HepG2 (cell line): ENCODE data around the gene FASTK. TPM values are rescaled to one million over a fixed set of nuclear protein-coding genes. Genes with fewer than 3 reads are reported as not detected.

ENCODE experiments used
- ATAC-seq: fragments of 200-7000 bp; cut with Tn5 transposase; 3 replicates; pipeline ENCODE4 v1.9.1; 2020; ENCODE audit warnings: mild to moderate bottlenecking, moderate library complexity
- BruUV-seq: library from RNA; stranded (reverse); fragments of 400-500 nt; replicated peaks from 2 replicates; lab custom pipeline; 2021; lab: Mats Ljungman, UMichigan
- CTCF ChIA-PET: fragments of 300-600 bp; formaldehyde crosslinking; extraction: SDS; loops from one replicate; lab custom pipeline; 2021; ENCODE audit warnings: low total read pairs, inconsistent platforms, low intra/inter-chr PET ratio; lab: Yijun Ruan, JAX
- POLR2A ChIA-PET: fragments of 350-600 bp; sonication (Branson Sonifier 250); formaldehyde crosslinking; loops from one replicate; lab custom pipeline; 2020; ENCODE audit warnings: antibody characterized with exemption, inconsistent platforms; lab: Yijun Ruan, JAX
- DNase-seq: peaks from one replicate; pipeline ENCODE4 v3.0.0-alpha.2; 2015; ENCODE audit warnings: low spot score
- FAIRE-seq: peaks from 3 replicates; lab custom pipeline; 2011; peaks lifted over from hg19 to GRCh38; lab: Jason Lieb, UNC
- H2AFZ ChIP-seq: one replicate; pipeline ENCODE4 v1.6.1; 2011; ENCODE audit warnings: low read length, inconsistent platforms
- H3K27ac ChIP-seq: fragments of 300-600 bp; 3 replicates; pipeline ENCODE4 v1.8.0; 2011; ENCODE audit warnings: mixed run types, mild to moderate bottlenecking, mixed read lengths, low read length, inconsistent platforms; ENCODE audit not compliant: insufficient read depth; ENCODE audit errors: extremely low read length
- H3K27me3 ChIP-seq, 2 experiments: fragments of 200-600 bp in 1 of 2; 2 replicates in 1 of 2; 3 replicates in 1 of 2; pipeline versions ENCODE4 v1.6.0 to v1.8.0; 2011; ENCODE audit warnings: low read length in 2 of 2, mild to moderate bottlenecking in 2 of 2, moderate library complexity in 2 of 2, inconsistent platforms in 1 of 2; ENCODE audit not compliant: insufficient read depth in 2 of 2, control insufficient read depth in 1 of 2
- H3K36me3 ChIP-seq, 2 experiments: fragments of 200-600 bp in 1 of 2; replicated peaks in 1 of 2; 2 replicates in 1 of 2; 3 replicates in 1 of 2; pipeline versions ENCODE4 v1.5.1 to v1.8.0; 2011; ENCODE audit warnings: low read length in 2 of 2, inconsistent platforms in 1 of 2; ENCODE audit not compliant: insufficient read depth in 2 of 2, control insufficient read depth in 1 of 2
- H3K4me1 ChIP-seq: 2 replicates; pipeline ENCODE4 v1.5.1; 2012; ENCODE audit warnings: low read length, inconsistent platforms; ENCODE audit not compliant: insufficient read depth
- H3K4me2 ChIP-seq: 2 replicates; pipeline ENCODE4 v1.6.0; 2011; ENCODE audit warnings: low read depth, low read length, inconsistent platforms
- H3K4me3 ChIP-seq, 3 experiments: fragments of 200-600 bp in 1 of 3; sonication (generic), shearing (Covaris generic) in 1 of 3; replicated peaks in 1 of 3; 2 replicates each; pipeline ENCODE4 v1.5.1; 2011 to 2016; ENCODE audit warnings: low read length in 3 of 3, inconsistent platforms in 2 of 3, low read depth in 2 of 3, mild to moderate bottlenecking in 2 of 3, control low read depth in 1 of 3, mixed read lengths in 1 of 3; ENCODE audit not compliant: insufficient read depth in 1 of 3
- H3K79me2 ChIP-seq: one replicate; pipeline ENCODE4 v1.6.1; 2011; ENCODE audit warnings: low read length, inconsistent platforms; ENCODE audit not compliant: insufficient read depth
- H3K9ac ChIP-seq: 2 replicates; pipeline ENCODE4 v1.6.0; 2011; ENCODE audit warnings: mild to moderate bottlenecking, low read depth, low read length, inconsistent platforms; ENCODE audit not compliant: insufficient read depth
- H3K9me3 ChIP-seq: 2 replicates; pipeline ENCODE4 v1.5.1; 2012; ENCODE audit warnings: mild to moderate bottlenecking, low read length
- H4K20me1 ChIP-seq: 2 replicates; pipeline ENCODE4 v1.6.0; 2011; ENCODE audit warnings: inconsistent platforms, mild to moderate bottlenecking, low read length, moderate library complexity; ENCODE audit not compliant: insufficient read depth
- CBX2 ChIP-seq, 2 experiments: fragments of 200-600 bp in 1 of 2; sonication (generic); formaldehyde crosslinking in 1 of 2; IDR thresholded peaks; 2 replicates each; pipeline versions ENCODE4 v1.7.0 to v1.8.1; 2018 to 2022; ENCODE audit warnings: low read depth in 2 of 2, low read length in 1 of 2, mild to moderate bottlenecking in 1 of 2, missing genetic modification reagents in 1 of 2
- CCDC6 ChIP-seq: sonication (generic); formaldehyde crosslinking; IDR thresholded peaks from 2 replicates; pipeline ENCODE4 v1.8.1; 2022; ENCODE audit warnings: mild to moderate bottlenecking, missing genetic modification reagents, moderate library complexity
- FOXA1 ChIP-seq, 2 experiments: fragments of 450-650 bp in 1 of 2; sonication (generic) in 1 of 2; formaldehyde crosslinking in 1 of 2; IDR thresholded peaks; 2 replicates each; pipeline versions ENCODE4 v1.4.0 to v1.6.1; 2016 to 2020; ENCODE audit warnings: missing genetic modification reagents in 1 of 2
- MBD4 ChIP-seq: IDR thresholded peaks from 2 replicates; pipeline ENCODE4 v1.6.1; 2012; ENCODE audit warnings: low read length, inconsistent platforms, borderline replicate concordance
- PAF1 ChIP-seq: IDR thresholded peaks from 2 replicates; pipeline ENCODE4 v1.6.1; 2016; ENCODE audit warnings: missing genetic modification reagents, missing compliant biosample characterization
- SATB2 ChIP-seq: sonication (generic); formaldehyde crosslinking; IDR thresholded peaks from 2 replicates; pipeline ENCODE4 v1.5.0; 2020; ENCODE audit warnings: missing genetic modification reagents
- SMARCE1 ChIP-seq: fragments of 450-650 bp; IDR thresholded peaks from 2 replicates; pipeline ENCODE4 v1.6.1; 2017; ENCODE audit warnings: borderline replicate concordance
- TEF ChIP-seq: sonication (generic); formaldehyde crosslinking; IDR thresholded peaks from 2 replicates; pipeline ENCODE4 v1.5.0; 2020; ENCODE audit warnings: missing genetic modification reagents
- ZBTB14 ChIP-seq: sonication (generic); formaldehyde crosslinking; IDR thresholded peaks from 2 replicates; pipeline ENCODE4 v1.4.0; 2020; ENCODE audit warnings: missing genetic modification reagents
- ZBTB38 ChIP-seq: sonication (generic); formaldehyde crosslinking; IDR thresholded peaks from 2 replicates; pipeline ENCODE4 v1.5.1; 2020; ENCODE audit warnings: mild to moderate bottlenecking, missing genetic modification reagents
- ZMAT3 ChIP-seq: sonication (generic); formaldehyde crosslinking; conservative IDR thresholded peaks from 2 replicates; pipeline ENCODE4 v1.7.0; 2021; ENCODE audit warnings: missing genetic modification reagents
- ZNF232 ChIP-seq: sonication (generic); formaldehyde crosslinking; IDR thresholded peaks from 2 replicates; pipeline ENCODE4 v1.4.0; 2020; ENCODE audit warnings: missing genetic modification reagents, borderline replicate concordance
- ZNF256 ChIP-seq: sonication (generic); formaldehyde crosslinking; conservative IDR thresholded peaks from 2 replicates; pipeline ENCODE4 v1.4.0; 2020; ENCODE audit warnings: missing genetic modification reagents
- ZNF333 ChIP-seq: sonication (generic); formaldehyde crosslinking; IDR thresholded peaks from 2 replicates; pipeline ENCODE4 v1.4.0; 2020; ENCODE audit warnings: mild to moderate bottlenecking, missing genetic modification reagents, borderline replicate concordance
- ZNF335 ChIP-seq: sonication (generic); formaldehyde crosslinking; IDR thresholded peaks from 2 replicates; pipeline ENCODE4 v1.4.0; 2020; ENCODE audit warnings: missing genetic modification reagents
- ZNF468 ChIP-seq: sonication (generic); formaldehyde crosslinking; IDR thresholded peaks from 2 replicates; pipeline ENCODE4 v1.8.0; 2022; ENCODE audit warnings: mild to moderate bottlenecking, moderate library complexity, missing genetic modification reagents
- ZUFSP ChIP-seq: sonication (generic); formaldehyde crosslinking; IDR thresholded peaks from 2 replicates; pipeline ENCODE4 v1.9.0; 2021; ENCODE audit warnings: missing genetic modification reagents, mild to moderate bottlenecking, borderline replicate concordance
- WGBS: methylation state at CpG from one replicate; pipeline ENCODE4 v1.1.6; 2017; ENCODE audit warnings: low lambda C conversion rate; 5-methylcytosine and 5-hydroxymethylcytosine counted together
- in situ Hi-C: cut with HindIII; loops from 2 replicates; pipeline ENCODE4 v1.10.0; 2017; ENCODE audit warnings: low pct_unique_long_range_greater_than_20kb; ENCODE audit not compliant: extremely low pct_ligation_motif_present
- intact Hi-C: fragments of 100-400 bp; cut with micrococcal nuclease; formaldehyde crosslinking; loops from one replicate; pipeline ENCODE4 v1.10.0; 2022; ENCODE audit not compliant: unreplicated experiment
- polyA plus RNA-seq, 8 experiments: library from polyadenylated mRNA; depleted of rRNA in 3 of 8; stranded (reverse) in 7 of 8; unstranded in 1 of 8; fragments of >200 nt; fragmentation: Illumina TruSeq in 4 of 8; extraction: Trizol in 4 of 8; gene quantifications; 2 replicates each; pipeline versions ENCODE4 v1.2.1 to v1.2.3, GENCODE V29; 2011 to 2016; ENCODE audit warnings: low read depth in 4 of 8, missing spikeins in 1 of 8, mixed read lengths in 1 of 8; ENCODE audit not compliant: insufficient read depth in 1 of 8
- total RNA-seq, 5 experiments: library from RNA; depleted of rRNA; stranded (reverse); fragments of >200 nt; fragmentation: Illumina TruSeq; extraction: Trizol; gene quantifications; 2 replicates each; pipeline ENCODE4 v1.2.3, GENCODE V29; 2016; ENCODE audit warnings: low read depth in 1 of 5

FASTK gene
- total and polyA plus RNA-seq, 2 of the 13 experiments (the other 11 are each of a cell fraction or from before 2014, with no cell fraction given): 52.9 to 55.7 TPM

GRCh38 chr7:151088019-151088855 is 7.6 kb upstream of the FASTK start (continued):
- TF ChIP-seq ZBTB14 (CRISPR knock-in tag): no peak
- no peak for TF ChIP-seq ZNF256

GRCh38 chr7:151087245-151088018 is 6.8 kb upstream of the FASTK start:
- BruUV-seq: no TSS peak
- 0% methylated on average over 12 of the region's 70 CpGs for WGBS
- FAIRE-seq: no peak
- Histone ChIP-seq H3K9me3 (no peaks in the 10 kb centered on the region), H3K4me1 (peaks cover 66% of the 10 kb centered on the region), H3K27ac (peak overlapping the region; percentile 70), H3K4me2 (peak overlapping the region; percentile 97), H2AFZ (no peak overlapping the region), H3K27me3 (no peaks in the 10 kb centered on the region; a peak in 1 of 5 replicates), H4K20me1 (peaks cover 39% of the 10 kb centered on the region), H3K9ac (peak overlapping the region; percentile 88), H3K4me3 (peak overlapping the region; percentile 93 to 98 (median 95)), H3K79me2 (peaks cover 59% of the 10 kb centered on the region), H3K36me3 (peaks cover 4 to 13% of the 10 kb centered on the region in 2 experiments; a peak in 4 of 5 replicates)
- DNase-seq: peak; percentile 35
- intact Hi-C loops (loop anchor here (2.0 to 10.0 kb wide), 2 partner anchors 29 to 157 kb away; partner anchors contain the start of genes SLC4A2 and SMARCD3), in situ Hi-C loops (no loop called here)
- ChIA-PET POLR2A (interaction anchor here (0.6 to 6.7 kb wide), 7 partner anchors 10 to 680 kb away, joined by 3 to 82 read pairs (median 4); partner anchors contain the start of gene ABCB8), CTCF (interaction anchor here (2.2 kb wide), 1 partner anchor 24 kb away, joined by 6 read pairs; no protein-coding TSS in a partner anchor)
- ATAC-seq: peak; percentile 45
- TF ChIP-seq ZNF335 (CRISPR knock-in tag): no peak
- no peak for TF ChIP-seq TEF (CRISPR knock-in tag)
- no peak for TF ChIP-seq SATB2 (CRISPR knock-in tag)
- no peak for TF ChIP-seq PAF1 (CRISPR knock-in tag)
- TF ChIP-seq ZUFSP (CRISPR knock-in tag): no peak
- TF ChIP-seq ZNF232: no peak; the same call in 1 of the 2 replicates
- TF ChIP-seq ZNF333 (CRISPR knock-in tag): no peak
- TF ChIP-seq ZBTB38 (CRISPR knock-in tag): no peak; the same call in 1 of the 2 replicates
- TF ChIP-seq ZNF468 (CRISPR knock-in tag): no peak
- TF ChIP-seq CBX2 (IDR thresholded peaks at IDR 0.05; ENCODE audit: low read depth, low read length): no peak
- no peak for TF ChIP-seq CBX2 (CRISPR knock-in tag; IDR thresholded peaks at IDR 0.05; ENCODE audit: low read depth)
- no peak for TF ChIP-seq SMARCE1
- no peak for TF ChIP-seq MBD4
- no peak for TF ChIP-seq ZMAT3 (CRISPR knock-in tag)
- TF ChIP-seq FOXA1 (IDR thresholded peaks at IDR 0.05): no peak
- TF ChIP-seq FOXA1 (CRISPR knock-in tag; IDR thresholded peaks at IDR 0.05): peak; percentile 11; the same call in 1 of the 2 replicates
- peak; percentile 89; the same call in 1 of the 2 replicates for TF ChIP-seq CCDC6 (CRISPR knock-in tag)
